RKO (cell line): ENCODE data around the gene FIBIN.

Experiments
- DNase-seq: peaks from one replicate; pipeline ENCODE4 v3.0.0-alpha.2; 2016; ENCODE audit warnings: low spot score

The FIBIN gene

DNA sequence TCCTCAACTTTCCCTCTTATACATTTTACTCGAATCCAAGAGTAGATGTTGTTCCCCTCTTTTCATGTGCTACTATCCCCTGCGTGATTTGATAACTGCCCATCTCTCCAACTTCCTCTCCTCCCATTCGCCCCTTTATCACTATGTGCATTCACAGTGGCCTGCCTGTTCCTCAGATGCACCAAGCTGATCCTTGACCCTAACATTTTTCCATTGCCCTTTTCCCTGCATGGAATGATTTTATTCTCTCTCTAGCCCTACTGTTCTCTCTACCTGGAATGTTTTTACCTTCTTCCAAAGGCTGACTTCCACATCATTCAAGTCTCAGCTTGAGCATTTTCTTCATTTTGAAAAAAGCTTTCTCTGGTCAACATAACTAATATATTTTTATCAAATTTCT, 31.0 kb downstream of the FIBIN start:
- no peak for DNase-seq

DNA sequence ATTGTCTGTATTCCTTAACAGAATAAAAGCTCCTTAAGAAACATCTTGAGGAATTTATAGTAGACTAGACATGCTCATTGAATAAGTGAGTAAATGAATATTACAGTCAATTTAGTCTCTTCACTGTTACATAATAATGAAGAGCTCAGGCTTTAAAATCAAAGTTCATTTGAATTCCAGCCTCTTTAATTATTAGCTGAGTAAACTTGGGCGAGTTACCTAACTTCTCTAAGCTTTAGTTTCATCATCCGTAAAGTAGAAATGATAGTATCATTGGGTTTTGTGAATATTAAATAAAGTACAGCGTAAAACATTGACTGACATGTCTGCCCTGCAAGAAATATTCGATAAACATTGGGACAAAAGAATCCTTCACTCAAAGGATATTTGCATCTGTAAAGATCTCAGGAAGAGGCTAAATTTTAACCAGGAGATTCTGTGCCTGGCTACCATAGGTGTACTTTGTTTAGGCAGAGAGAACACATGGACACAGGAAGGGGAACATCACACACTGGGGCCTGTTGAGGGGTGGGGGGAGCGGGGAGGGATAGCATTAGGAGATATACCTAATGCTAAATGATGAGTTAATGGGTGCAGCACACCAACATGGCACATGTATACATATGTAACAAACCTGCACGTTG, 31.5 kb downstream of the FIBIN start:
- DNase-seq, result no peak

DNA sequence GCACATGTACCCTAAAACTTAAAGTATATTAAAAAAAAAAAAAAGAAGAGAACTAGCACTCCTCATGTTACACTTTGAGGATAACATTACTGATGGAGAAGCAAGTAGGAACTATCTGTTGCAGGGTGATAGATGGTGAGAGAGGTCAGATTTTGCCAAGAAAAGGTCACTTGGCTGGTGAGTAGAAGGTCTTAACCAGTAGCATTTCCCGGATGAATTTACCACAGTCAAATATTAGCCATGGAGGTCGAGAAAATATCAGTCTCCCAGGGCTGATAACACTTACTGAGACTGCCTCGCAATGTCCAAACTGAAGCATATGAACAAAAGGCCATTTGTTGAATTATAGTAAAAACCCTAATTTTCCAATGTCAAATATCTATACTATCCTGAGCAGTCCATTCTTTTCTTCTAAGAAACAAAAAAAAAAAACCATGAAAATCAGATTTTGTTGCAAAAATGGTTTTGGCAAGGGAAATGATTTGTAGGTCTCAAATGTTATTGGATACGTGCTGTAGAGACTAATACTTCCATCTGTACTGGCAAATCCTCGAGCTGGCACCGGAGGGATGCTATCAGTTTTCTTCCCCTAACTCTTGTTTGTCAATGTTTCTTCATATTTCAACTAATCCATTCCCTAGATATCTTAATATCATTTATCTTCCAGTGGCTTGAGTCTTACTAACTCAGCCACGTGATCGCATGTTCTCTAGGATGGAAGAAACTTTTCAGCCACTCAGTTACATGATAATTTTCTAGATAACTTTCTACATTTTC, 32.2 kb downstream of the FIBIN start:
- DNase-seq, result no peak

DNA sequence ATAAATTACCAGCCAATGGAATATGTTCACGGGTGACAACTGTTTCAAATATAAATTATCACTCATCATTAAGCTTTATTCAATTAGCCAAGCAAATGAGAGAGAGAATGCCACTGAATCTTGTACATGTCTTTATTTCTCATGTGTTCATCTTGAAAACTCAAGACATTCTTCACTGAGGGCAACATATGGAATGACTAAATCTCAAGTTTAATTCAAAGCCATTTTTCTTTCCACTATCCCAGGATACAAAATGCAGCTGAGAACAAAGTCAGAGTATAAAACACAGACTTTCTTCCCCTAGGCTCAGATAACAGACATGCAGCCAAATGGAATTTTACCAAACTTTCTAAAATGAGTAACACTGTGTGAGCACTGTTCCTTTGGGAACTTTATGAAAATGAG, 34.7 kb downstream of the FIBIN start:
- DNase-seq, result no peak

DNA sequence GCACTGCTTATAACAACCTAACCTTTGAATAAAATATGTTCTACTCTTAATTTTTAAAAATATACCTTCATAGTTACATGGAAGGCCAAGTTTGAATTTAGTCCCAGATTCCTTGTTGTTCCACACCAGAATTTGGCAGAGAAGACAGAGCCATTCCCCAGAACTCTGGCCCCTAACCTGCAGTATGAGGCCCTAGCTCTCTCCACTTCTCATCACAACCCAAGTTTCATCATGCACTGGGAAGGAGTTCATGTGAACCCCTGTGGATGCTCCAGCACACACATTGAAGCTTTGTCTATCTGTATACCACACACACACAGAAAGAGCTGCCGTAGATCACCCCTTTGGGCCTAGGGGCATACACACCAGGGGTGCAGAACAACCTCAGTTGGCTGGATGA, 36.1 kb downstream of the FIBIN start:
- no peak for DNase-seq

DNA sequence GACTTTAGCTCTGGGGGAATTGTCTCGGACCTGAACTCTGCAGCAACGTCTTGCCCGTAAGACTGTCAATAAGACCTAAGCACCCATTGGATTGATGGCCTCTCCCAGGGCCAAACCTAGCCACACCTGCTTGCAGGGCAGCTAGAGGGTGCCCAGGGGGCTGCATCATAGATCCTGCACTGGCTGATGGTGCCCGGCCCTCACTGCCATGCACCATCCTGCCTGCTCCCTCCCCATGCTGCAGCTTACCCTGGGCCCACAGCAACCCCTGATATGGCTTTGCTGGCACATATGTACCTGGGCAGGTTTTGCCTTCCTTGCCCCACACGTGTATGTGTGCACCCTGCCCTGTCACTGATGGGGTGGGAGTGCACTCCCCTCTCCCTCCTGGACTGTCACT, 37.8 kb downstream of the FIBIN start:
- DNase-seq, result no peak

DNA sequence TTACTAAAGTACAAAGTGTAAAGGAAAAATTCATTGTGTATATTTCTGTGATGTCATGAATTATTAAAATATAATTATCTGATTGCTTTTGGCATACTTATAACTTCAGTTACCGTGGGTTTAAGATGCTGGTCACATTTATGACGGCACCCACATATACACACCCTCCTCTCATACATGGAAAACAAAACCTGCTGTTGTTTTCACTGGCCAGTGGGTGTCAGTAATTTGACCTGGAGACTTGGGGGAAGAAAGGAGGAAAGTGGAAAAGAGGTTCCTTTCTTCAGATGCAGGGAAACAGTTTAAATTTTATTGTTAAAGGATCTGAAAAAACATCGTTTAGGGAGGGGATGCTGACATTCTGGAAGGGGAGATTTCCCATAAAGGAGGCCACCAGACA, 46.0 kb downstream of the FIBIN start:
- DNase-seq, result no peak

DNA sequence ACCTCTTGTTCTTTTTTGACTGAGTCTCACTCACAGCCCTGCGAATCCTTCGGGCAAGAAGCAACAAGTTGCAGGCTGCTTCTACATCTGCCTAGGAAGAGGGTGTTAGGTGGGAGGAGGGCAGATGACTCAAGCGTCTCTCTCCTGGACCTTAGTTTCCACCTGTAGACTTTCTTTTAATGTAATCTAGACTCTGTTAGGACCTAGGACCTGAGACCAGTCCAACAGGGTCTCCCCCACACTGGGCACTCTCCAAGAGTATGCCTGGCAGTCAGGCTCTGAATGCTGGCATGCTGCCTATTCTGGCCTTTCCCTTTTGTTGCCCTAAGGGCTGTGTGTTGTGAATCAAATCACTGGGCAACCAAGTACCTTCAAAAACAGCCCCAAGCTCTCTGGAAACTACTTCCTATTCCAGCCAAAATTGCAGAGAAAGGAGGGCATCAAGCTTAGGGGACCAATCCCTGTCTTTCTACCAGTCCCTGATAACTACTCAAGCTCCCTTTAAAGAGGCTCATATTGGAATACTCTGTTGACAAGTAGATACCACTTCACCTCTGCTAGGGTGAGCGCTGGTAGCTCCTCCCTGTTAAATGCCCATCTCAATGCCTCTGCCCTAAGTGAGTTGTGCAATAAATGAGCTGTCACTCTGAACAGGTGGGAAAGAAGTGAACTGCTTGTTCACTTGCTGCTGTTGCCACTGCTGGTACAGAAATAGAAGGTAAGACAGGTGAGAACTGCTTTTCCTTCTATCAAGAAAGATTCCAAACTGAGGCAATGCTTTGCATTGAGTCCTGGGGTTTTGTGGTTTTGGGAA, 46.6 kb downstream of the FIBIN start, which contains the start of gene BBOX1:
Gene BBOX1 (plus strand): TSS at position 514 of the 814 bp plus-strand sequence. CDS start 14,616 bp downstream, outside the sequence.
- no peak for DNase-seq

DNA sequence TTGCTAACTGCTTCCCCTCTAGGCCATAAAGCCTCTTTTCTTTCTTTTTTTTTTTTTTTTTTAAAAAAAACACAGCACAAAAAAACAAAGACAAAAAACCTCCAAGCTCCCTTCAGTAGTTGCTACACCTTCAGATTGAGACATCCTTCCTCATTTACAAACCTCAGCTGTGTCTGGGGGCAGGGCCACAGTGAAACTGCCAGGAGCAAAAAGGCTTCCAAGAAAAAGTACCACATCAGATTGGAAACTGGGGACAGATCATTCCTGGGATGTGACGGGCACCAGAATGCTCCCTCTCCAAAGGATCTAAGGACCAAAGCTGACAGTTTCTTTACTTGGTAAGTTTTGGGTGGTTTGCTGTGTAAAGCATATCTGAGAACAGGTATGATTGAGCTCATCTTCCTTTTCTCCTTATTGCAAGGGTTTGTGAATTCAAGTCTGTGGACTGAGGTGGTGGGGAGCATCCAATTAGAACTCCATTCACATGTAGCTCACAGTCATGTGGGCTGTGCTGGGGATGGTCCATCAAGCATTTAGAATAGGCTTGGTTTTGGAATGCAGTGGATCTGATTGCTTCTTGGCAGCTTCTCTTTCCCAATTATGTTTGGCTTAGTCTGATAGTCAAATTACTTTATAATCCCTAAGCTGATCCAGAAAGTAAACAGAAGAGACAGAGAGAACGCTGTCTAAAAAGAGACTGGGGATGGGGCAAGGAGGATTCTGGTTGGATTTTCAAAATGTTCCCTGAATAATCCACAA, 47.4 kb downstream of the FIBIN start:
- no peak for DNase-seq
